ENCODE data around the gene SMAD3.
A peak's percentile ranks its signal among the peaks of the same experiment; 100 is the strongest.

The SMAD3 gene

DNA sequence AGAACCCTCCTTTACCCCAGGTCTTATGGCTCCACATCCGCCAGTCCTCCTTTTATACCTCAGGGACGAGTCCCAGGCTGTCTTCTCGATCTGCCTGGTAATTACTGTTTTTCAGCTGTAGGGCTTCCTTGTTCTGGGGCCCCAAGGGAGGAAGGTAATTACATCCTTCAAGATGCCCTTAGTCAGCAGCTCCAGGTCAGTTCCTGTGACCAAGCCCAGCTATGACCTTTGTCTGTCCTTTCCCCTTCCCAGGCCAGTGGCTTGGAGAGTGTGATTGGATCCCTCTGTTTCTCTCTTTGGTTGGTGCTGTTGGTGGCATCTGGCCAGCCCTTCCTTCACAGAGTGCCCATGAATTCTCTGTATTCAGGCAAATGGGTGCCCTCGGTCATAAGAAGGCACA lies 96.5 kb downstream of the SMAD3 start:
- no peak for DNase-seq (ENCODE audit: low read depth in 3 of 3)

- no peak for DNase-seq (ENCODE audit: low read depth in 3 of 3)
Measured at GRCh38 chr15:67163180-67163579, 97.8 kb downstream of the SMAD3 start.

- DNase-seq (ENCODE audit: low read depth in 3 of 3), result no peak
Measured at GRCh38 chr15:67164401-67164791, 99.0 kb downstream of the SMAD3 start.

DNA sequence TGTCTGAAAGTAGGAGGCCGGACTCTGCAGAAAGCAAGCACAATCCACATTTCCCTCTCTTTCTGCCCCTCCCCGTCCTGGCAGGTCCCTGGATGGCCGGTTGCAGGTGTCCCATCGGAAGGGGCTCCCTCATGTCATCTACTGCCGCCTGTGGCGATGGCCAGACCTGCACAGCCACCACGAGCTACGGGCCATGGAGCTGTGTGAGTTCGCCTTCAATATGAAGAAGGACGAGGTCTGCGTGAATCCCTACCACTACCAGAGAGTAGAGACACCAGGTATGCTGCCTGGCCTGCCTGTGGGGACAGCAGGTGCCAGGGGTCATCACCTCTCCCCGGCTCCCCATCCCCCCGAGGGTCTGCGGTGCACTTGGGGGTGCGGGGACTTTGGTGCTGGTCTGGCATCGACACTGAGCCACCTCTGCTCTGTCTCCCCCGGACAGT lies 99.4 kb downstream of the SMAD3 start:
- no peak for DNase-seq (ENCODE audit: low read depth in 3 of 3)

- no peak for DNase-seq (ENCODE audit: low read depth in 3 of 3)
Measured at GRCh38 chr15:67165254-67166253, 100.2 kb downstream of the SMAD3 start.

DNA sequence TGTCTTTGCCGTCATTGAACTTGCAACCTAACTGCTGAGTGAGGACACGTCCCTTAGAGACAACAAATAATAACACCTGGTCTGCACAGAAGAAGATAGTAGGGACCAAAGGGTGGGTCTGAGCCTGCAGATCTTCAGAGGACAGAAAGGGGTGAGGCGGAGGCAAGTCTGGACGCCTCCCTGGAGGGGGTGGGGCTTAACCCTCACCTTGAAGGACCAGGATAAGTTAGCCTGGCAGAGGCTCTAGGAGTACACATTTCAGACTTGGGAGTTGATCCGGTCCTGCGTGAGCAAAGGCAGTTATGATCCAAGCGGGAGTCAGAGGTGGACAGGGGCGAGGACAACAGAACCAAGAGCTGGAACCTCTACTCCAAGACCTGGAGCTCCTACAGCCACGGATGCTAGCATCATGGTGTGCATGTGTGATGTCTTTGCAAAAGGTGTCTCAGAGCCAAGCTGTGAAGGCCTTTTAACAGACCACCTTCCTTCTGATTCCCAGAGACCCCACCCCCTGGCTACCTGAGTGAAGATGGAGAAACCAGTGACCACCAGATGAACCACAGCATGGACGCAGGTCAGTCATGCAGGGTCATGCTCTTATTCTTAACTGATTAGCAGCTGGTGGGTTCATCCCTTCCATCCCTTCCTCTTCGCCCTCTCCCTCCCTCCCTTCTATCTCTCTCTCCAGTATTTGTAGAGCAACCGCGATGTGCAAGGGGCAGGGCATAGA lies 101.0 kb downstream of the SMAD3 start:
- DNase-seq (ENCODE audit: low read depth in 3 of 3), result no peak

GRCh38 chr15:67167091-67167490 lies 101.7 kb downstream of the SMAD3 start:
- no peak for DNase-seq (ENCODE audit: low read depth in 3 of 3)

DNA sequence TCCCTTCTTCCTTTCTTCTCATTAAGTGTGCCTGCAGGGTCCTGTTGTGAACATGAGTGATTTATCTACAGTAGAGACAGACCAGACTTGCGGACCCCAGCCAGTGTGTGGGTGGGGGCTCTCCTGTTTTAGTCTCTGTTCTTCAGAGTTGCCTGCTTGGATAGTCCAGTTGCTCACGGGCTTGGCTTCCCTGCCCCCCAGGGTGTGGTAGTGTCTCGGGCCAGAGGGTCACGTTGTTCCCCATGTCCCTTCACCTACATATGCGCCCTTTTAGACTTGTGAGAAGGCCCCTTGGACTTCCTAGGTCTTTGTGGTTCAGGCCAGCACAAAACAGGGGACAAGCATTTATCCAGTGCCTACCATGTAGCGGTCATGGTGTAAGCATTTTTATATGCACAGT lies 103.3 kb downstream of the SMAD3 start:
- no peak for DNase-seq (ENCODE audit: low read depth in 3 of 3)

- DNase-seq (ENCODE audit: low read depth in 3 of 3), result no peak
Measured at GRCh38 chr15:67170143-67170925, 104.9 kb downstream of the SMAD3 start.

- DNase-seq (ENCODE audit: low read depth in 3 of 3), result no peak
Measured at GRCh38 chr15:67171471-67171870, 106.1 kb downstream of the SMAD3 start.

DNA sequence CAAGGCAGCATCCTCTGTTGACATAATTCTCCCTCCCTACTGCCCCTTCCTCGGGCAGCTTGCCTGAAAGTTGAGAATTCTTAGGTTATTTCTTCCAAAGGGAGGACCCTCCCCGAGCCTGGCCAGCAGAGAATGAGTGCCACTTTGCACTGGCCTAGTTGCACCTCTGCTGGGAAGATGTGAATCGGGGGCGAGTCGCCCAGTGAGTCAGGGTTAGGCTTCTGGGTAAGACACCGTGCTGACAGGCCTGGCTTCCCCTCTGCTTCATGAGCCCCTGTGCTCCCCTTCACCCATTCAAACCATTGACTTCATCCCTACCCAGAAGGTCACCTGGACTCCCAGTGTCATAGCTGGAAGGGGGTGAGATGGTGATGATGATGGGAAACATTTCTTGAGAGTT lies 106.8 kb downstream of the SMAD3 start:
- DNase-seq (ENCODE audit: low read depth in 3 of 3), result peak in 2 of 3 donors; percentile 20 to 42

DNA sequence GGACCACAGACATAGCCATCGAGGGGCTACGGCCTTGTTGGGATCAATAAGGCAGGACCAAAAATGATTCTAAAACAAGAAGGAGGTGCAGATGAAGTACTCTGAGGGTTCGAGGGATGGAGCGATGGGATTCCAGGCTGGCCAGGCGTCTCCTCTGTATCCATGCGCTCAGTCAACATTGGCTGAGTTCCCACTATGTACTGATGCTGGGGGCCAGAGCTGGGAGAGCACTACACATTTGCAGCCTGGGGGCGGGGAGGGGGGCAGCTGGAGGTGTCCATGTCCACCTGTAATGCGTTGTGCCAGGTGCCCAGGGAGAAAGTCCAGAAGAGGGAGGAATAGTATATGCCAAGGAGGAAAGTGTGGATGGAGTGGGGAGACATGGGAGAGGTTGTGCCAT lies 107.6 kb downstream of the SMAD3 start:
- no peak for DNase-seq (ENCODE audit: low read depth in 3 of 3)

DNA sequence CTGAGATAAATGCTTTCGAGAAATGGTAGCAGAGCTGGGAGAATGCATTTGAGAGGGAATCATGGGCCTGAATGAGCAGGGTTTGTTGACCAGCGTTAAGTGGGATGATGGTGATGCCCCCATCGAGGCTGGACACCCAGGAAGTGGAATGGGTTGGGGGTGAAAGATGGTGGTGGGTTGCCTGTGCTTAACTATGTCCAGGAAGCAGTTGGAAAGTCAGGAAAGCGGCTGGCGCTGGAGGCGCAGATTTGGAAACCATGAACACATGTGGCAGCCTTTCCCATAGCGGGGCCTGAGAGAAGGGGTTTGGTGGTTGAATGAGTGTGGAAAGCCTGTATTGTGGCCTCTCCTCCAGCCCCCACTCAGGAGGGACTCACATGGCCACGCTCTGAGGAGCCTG lies 108.4 kb downstream of the SMAD3 start:
- no peak for DNase-seq (ENCODE audit: low read depth in 3 of 3)

GRCh38 chr15:67174446-67174845 lies 109.0 kb downstream of the SMAD3 start:
- DNase-seq (ENCODE audit: low read depth in 3 of 3), result no peak

- peak in 2 of 3 donors; percentile 20 to 24 for DNase-seq (ENCODE audit: low read depth in 3 of 3)
Measured at GRCh38 chr15:67174864-67175573, 109.6 kb downstream of the SMAD3 start.

- DNase-seq (ENCODE audit: low read depth in 3 of 3), result no peak
Measured at GRCh38 chr15:67175643-67176071, 110.3 kb downstream of the SMAD3 start.

GRCh38 chr15:67176195-67176971 lies 111.0 kb downstream of the SMAD3 start:
- DNase-seq (ENCODE audit: low read depth in 3 of 3), result no peak

DNA sequence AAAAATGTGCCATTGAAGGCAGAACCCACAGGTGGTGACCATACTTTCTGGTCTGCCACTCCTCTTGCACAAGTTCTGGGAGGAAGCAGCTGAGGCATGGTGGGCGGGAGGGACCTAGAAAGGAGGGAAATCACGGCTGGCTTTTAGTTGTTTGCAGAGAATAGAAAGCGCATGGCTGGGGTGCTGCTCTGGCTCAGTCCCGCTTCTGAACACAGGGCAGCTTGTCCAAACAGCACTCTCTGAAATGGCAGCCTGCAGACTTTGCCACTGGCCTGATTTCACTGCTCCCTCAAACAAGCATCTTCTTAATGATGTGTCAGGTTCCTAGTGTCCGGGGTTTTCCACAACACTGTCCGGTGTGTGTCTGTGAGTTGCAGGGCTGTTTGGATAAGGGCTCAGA lies 112.3 kb downstream of the SMAD3 start:
- DNase-seq (ENCODE audit: low read depth in 3 of 3), result no peak

GRCh38 chr15:67178569-67179210 lies 113.3 kb downstream of the SMAD3 start:
- DNase-seq (ENCODE audit: low read depth in 3 of 3), result no peak

- no peak for DNase-seq (ENCODE audit: low read depth in 3 of 3)
Measured at GRCh38 chr15:67179411-67179995, 114.1 kb downstream of the SMAD3 start.
